DOHH2 (cell line): ENCODE results near the gene AFF1.

Experiments
- H3F3A ChIP-seq: fragments of 200-600 bp; sonication (generic), shearing (Covaris generic); 2 replicates; pipeline ENCODE4 v1.6.0; 2016; ENCODE audit warnings: antibody characterized with exemption, mild to moderate bottlenecking; ENCODE audit not compliant: control insufficient read depth, insufficient read depth
- H3K27ac ChIP-seq: fragments of 200-600 bp; sonication (generic); 2 replicates; pipeline ENCODE4 v1.5.1; 2014; ENCODE audit warnings: low read depth, mild to moderate bottlenecking, low read length, moderate library complexity
- H3K27me3 ChIP-seq: fragments of 200-600 bp; sonication (generic); 2 replicates; pipeline ENCODE4 v1.6.1; 2014; ENCODE audit warnings: mild to moderate bottlenecking, low read length, mixed read lengths; ENCODE audit not compliant: control insufficient read depth
- H3K36me3 ChIP-seq: fragments of 200-600 bp; sonication (generic); 2 replicates; pipeline ENCODE4 v1.6.1; 2014; ENCODE audit warnings: mild to moderate bottlenecking, low read length, moderate library complexity, mixed read lengths; ENCODE audit not compliant: control insufficient read depth
- H3K4me1 ChIP-seq: fragments of 200-600 bp; sonication (generic); 2 replicates; pipeline ENCODE4 v1.6.1; 2014; ENCODE audit warnings: mild to moderate bottlenecking, low read length, mixed read lengths; ENCODE audit not compliant: control insufficient read depth
- H3K4me2 ChIP-seq: fragments of 200-600 bp; sonication (generic); 2 replicates; pipeline ENCODE4 v1.6.0; 2014; ENCODE audit warnings: mild to moderate bottlenecking, low read length, moderate library complexity
- H3K4me3 ChIP-seq: fragments of 200-600 bp; sonication (generic); 2 replicates; pipeline ENCODE4 v1.5.1; 2014; ENCODE audit warnings: mild to moderate bottlenecking, low read length, mixed read lengths
- H3K79me2 ChIP-seq: fragments of 200-600 bp; sonication (generic); 2 replicates; pipeline ENCODE4 v1.6.1; 2014; ENCODE audit warnings: mild to moderate bottlenecking, low read length, mixed read lengths; ENCODE audit not compliant: control insufficient read depth
- H3K9me2 ChIP-seq: fragments of 200-600 bp; sonication (generic); replicated peaks from 2 replicates; pipeline ENCODE4 v1.6.1; 2014; ENCODE audit warnings: mild to moderate bottlenecking, low read length, mixed read lengths; ENCODE audit not compliant: control insufficient read depth
- H3K9me3 ChIP-seq: fragments of 200-600 bp; sonication (generic); 2 replicates; pipeline ENCODE4 v1.6.1; 2014; ENCODE audit warnings: antibody characterized with exemption, low read length, mixed read lengths; ENCODE audit not compliant: control insufficient read depth, insufficient read depth
- H4K20me1 ChIP-seq: fragments of 200-600 bp; sonication (generic); 2 replicates; pipeline ENCODE4 v1.6.0; 2014; ENCODE audit warnings: low read depth, mild to moderate bottlenecking, antibody characterized with exemption, low read length, moderate library complexity; ENCODE audit not compliant: control insufficient read depth, insufficient read depth
- EZH2phosphoT487 ChIP-seq: fragments of 200-600 bp; sonication (generic); IDR thresholded peaks from 2 replicates; pipeline ENCODE4 v1.6.1; 2017; ENCODE audit warnings: borderline replicate concordance, mild to moderate bottlenecking, antibody characterized with exemption, low read length, moderate library complexity, mixed read lengths
- TF ChIP-seq, protein P1 (sequence below): fragments of 200-600 bp; sonication (generic); IDR thresholded peaks from one replicate; pipeline ENCODE4 v1.5.1; 2014; ENCODE audit warnings: antibody characterized with exemption, mild to moderate bottlenecking, low read depth, low read length; ENCODE audit not compliant: poor library complexity, severe bottlenecking

The AFF1 gene

DNA sequence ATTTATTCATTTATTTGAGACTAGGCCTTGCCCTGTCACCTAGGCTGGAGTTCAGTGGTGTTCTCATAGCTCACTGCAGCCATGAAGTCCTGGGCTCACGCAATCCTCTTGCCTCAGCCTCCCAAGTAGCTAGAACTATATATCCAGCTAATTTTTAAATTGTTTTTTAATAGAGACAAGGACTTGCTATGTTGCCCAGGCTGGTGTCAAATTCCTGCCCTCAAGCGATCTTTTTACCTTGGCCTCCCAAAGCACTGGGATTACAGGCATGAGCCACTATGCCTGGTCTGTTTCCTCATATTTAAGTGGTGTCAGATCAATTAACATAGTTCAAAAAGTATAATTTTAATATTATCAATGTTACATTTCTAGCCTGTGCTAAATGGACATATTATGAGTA is 68.5 kb downstream of the AFF1 start:
- H3K27ac ChIP-seq: no peak overlapping the region
- H3K4me1 ChIP-seq: peaks cover 57% of the 10 kb centered on the region
- peaks cover 9% of the 10 kb centered on the region for H3K79me2 ChIP-seq
- no peak for TF ChIP-seq EZH2phosphoT487
- TF ChIP-seq, protein P1, sequence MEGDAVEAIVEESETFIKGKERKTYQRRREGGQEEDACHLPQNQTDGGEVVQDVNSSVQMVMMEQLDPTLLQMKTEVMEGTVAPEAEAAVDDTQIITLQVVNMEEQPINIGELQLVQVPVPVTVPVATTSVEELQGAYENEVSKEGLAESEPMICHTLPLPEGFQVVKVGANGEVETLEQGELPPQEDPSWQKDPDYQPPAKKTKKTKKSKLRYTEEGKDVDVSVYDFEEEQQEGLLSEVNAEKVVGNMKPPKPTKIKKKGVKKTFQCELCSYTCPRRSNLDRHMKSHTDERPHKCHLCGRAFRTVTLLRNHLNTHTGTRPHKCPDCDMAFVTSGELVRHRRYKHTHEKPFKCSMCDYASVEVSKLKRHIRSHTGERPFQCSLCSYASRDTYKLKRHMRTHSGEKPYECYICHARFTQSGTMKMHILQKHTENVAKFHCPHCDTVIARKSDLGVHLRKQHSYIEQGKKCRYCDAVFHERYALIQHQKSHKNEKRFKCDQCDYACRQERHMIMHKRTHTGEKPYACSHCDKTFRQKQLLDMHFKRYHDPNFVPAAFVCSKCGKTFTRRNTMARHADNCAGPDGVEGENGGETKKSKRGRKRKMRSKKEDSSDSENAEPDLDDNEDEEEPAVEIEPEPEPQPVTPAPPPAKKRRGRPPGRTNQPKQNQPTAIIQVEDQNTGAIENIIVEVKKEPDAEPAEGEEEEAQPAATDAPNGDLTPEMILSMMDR: no peak
- H3K36me3 ChIP-seq: no peaks in the 10 kb centered on the region
- H3K9me3 ChIP-seq: no peaks in the 10 kb centered on the region
- H3F3A ChIP-seq: peaks cover 16% of the 10 kb centered on the region
- no peak overlapping the region for H3K4me3 ChIP-seq
- no peak overlapping the region for H3K4me2 ChIP-seq
- no peaks in the 10 kb centered on the region for H4K20me1 ChIP-seq
- H3K9me2 ChIP-seq: no peaks in the 10 kb centered on the region
- H3K27me3 ChIP-seq: peaks cover 11% of the 10 kb centered on the region

- TF ChIP-seq, protein P1: no peak
- no peak for TF ChIP-seq EZH2phosphoT487
- Histone ChIP-seq H3F3A (peaks cover 16% of the 10 kb centered on the region), H3K4me1 (peaks cover 53% of the 10 kb centered on the region)
These were observed 70.5 kb downstream of the AFF1 start for GRCh38 chr4:87005369-87005689.

DNA sequence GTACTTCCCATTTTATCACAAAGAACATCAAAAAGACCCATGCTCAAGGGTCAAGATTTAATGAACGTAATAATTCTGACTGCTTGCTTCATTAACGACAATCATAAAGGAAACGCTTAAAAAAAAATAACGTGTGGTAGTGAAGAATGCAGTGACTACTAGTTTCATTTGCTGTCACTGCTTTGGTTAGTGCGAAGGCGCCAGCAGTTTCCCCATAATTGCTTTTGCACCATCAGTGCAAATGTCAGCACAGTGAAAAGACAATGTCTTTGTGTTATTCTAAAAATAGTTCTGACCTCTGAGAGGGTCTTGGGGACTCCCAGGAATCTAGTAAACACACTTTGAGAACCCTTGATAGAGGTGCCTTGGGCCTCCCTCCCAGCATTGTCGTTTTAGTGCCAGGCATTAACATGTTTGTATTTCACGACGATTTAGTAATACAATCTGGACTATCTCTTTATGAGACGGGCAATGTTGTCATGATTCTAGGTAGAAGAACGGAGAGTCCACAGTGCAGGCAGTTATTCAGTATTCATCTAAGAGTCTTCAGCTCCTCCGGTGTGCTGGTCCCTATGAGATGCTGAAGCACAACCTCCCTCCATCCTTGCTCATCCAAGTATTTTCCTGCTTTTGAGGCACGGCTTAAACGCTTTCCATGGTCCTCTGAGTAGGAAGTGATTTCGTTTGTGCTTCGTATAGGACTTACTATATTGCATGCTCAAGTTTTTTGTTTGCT is 71.0 kb downstream of the AFF1 start:
- no peaks in the 10 kb centered on the region for H3K9me2 ChIP-seq
- H3K4me3 ChIP-seq: peak overlapping the region; percentile 91
- H3K27ac ChIP-seq: peak overlapping the region; percentile 66
- H3F3A ChIP-seq: peaks cover 16% of the 10 kb centered on the region
- TF ChIP-seq, protein P1: no peak
- TF ChIP-seq EZH2phosphoT487: no peak
- peak overlapping the region; percentile 83 for H3K4me2 ChIP-seq
- peaks cover 26% of the 10 kb centered on the region for H3K27me3 ChIP-seq
- peaks cover 48% of the 10 kb centered on the region for H3K4me1 ChIP-seq
- peaks cover 29% of the 10 kb centered on the region for H3K79me2 ChIP-seq
- peaks cover 6% of the 10 kb centered on the region for H4K20me1 ChIP-seq
- H3K36me3 ChIP-seq: no peaks in the 10 kb centered on the region
- no peaks in the 10 kb centered on the region for H3K9me3 ChIP-seq

More at GRCh38 chr4:87005369-87005689, 70.5 kb downstream of the AFF1 start:
- H3K79me2 ChIP-seq: peaks cover 26% of the 10 kb centered on the region
- peak overlapping the region; percentile 83 for H3K4me2 ChIP-seq
- H3K9me2 ChIP-seq: no peaks in the 10 kb centered on the region
- H3K27me3 ChIP-seq: peaks cover 26% of the 10 kb centered on the region
- no peaks in the 10 kb centered on the region for H3K9me3 ChIP-seq
- peaks cover 6% of the 10 kb centered on the region for H4K20me1 ChIP-seq
- H3K36me3 ChIP-seq: no peaks in the 10 kb centered on the region
- H3K27ac ChIP-seq: peak overlapping the region; percentile 66
- H3K4me3 ChIP-seq: peak overlapping the region; percentile 91
